ENCODE data around the gene ARID2. TPM values are rescaled to one million over a fixed set of nuclear protein-coding genes. Genes with fewer than 3 reads are reported as not detected.

ARID2 gene, protein sequence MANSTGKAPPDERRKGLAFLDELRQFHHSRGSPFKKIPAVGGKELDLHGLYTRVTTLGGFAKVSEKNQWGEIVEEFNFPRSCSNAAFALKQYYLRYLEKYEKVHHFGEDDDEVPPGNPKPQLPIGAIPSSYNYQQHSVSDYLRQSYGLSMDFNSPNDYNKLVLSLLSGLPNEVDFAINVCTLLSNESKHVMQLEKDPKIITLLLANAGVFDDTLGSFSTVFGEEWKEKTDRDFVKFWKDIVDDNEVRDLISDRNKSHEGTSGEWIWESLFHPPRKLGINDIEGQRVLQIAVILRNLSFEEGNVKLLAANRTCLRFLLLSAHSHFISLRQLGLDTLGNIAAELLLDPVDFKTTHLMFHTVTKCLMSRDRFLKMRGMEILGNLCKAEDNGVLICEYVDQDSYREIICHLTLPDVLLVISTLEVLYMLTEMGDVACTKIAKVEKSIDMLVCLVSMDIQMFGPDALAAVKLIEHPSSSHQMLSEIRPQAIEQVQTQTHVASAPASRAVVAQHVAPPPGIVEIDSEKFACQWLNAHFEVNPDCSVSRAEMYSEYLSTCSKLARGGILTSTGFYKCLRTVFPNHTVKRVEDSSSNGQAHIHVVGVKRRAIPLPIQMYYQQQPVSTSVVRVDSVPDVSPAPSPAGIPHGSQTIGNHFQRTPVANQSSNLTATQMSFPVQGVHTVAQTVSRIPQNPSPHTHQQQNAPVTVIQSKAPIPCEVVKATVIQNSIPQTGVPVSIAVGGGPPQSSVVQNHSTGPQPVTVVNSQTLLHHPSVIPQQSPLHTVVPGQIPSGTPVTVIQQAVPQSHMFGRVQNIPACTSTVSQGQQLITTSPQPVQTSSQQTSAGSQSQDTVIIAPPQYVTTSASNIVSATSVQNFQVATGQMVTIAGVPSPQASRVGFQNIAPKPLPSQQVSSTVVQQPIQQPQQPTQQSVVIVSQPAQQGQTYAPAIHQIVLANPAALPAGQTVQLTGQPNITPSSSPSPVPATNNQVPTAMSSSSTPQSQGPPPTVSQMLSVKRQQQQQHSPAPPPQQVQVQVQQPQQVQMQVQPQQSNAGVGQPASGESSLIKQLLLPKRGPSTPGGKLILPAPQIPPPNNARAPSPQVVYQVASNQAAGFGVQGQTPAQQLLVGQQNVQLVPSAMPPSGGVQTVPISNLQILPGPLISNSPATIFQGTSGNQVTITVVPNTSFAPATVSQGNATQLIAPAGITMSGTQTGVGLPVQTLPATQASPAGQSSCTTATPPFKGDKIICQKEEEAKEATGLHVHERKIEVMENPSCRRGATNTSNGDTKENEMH (N-terminal part only)
- 10 to 100 TPM; 10.5 to 25.0 (median 11.7) TPM for total RNA-seq

DNA sequence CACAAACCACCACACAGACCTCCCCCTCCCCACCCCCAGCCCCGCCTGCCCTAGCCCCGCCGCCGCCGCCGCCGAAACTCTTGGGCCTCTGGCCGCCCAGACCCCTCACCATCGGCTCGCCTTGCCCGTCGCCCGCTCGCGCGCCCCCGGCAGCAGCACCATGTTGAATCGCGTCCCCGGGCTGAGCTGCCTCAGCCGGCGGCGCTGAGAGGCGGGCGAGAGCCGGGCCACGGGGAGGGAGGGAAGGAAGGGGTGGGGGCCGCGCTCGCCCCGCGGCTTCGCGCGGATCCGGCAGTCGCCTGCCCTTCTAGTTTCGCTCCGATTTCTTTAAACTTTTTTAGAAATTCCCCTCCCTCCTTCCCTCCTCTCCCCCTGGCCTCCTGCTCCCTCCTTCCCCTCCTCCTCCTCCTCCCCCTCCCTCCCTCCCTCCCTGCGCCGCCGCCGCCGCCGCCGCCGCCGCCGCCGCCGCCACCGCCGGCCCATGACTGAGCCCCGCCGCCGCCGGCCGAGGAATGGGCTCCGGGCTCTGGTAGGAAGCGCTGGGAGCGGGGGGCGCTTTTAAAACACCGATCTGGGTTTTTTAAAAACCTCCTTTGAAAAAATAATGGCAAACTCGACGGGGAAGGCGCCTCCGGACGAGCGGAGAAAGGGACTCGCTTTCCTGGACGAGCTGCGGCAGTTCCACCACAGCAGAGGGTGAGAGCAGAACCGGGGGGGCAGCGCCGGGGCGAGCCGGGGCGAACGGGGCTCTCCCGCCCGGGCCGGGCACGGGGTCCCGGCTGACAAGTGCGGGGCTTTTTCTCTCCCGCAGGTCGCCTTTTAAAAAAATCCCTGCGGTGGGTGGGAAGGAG lies at the start of gene ARID2:
TSS of gene ARID2 (plus strand) at position 474 of the 851 bp plus-strand sequence. CDS start at position 605, 131 bp downstream.
- peak; percentile 37 to 42 for ATAC-seq
- Histone ChIP-seq H3K27me3 (no peaks in the 10 kb centered on the region), H3K27ac (peak within 1 kb of the TSS; percentile 98 to 100 (median 98)), H3K36me3 (no peaks in the 10 kb centered on the region), H3K9me3 (no peaks in the 10 kb centered on the region), H3K4me1 (peaks cover 46 to 47% of the 10 kb centered on the region in 2 donors), H3K4me3 (peak within 1 kb of the TSS; percentile 81 to 91 (median 84))
- in situ Hi-C loops (cut with MboI; ENCODE audit: low sequenced_read_pairs in 4 of 4) = loop anchor here in 2 of 4 donors (10.0 to 25.0 kb wide), 2 partner anchors 255 to 517 kb away; partner anchors contain the start of gene ANO6 (in 1 of the 2)
- peak; percentile 58 to 68 for DNase-seq
- intact Hi-C loops (cut with DNase I; ENCODE audit: low total_unique reads) = loop anchor here (2.0 to 5.0 kb wide), 6 partner anchors 45 to 653 kb away; partner anchors contain the start of genes ANO6 and SLC38A1
- TF ChIP-seq, protein P1, sequence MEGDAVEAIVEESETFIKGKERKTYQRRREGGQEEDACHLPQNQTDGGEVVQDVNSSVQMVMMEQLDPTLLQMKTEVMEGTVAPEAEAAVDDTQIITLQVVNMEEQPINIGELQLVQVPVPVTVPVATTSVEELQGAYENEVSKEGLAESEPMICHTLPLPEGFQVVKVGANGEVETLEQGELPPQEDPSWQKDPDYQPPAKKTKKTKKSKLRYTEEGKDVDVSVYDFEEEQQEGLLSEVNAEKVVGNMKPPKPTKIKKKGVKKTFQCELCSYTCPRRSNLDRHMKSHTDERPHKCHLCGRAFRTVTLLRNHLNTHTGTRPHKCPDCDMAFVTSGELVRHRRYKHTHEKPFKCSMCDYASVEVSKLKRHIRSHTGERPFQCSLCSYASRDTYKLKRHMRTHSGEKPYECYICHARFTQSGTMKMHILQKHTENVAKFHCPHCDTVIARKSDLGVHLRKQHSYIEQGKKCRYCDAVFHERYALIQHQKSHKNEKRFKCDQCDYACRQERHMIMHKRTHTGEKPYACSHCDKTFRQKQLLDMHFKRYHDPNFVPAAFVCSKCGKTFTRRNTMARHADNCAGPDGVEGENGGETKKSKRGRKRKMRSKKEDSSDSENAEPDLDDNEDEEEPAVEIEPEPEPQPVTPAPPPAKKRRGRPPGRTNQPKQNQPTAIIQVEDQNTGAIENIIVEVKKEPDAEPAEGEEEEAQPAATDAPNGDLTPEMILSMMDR (IDR thresholded peaks at IDR 0.05 in 4 of 5, conservative IDR thresholded peaks at IDR 0.05 in 1 of 5) = no peak
- peak in 1 of 2 donors; percentile 31 for TF ChIP-seq POLR2A (IDR thresholded peaks at IDR 0.05)

DNA sequence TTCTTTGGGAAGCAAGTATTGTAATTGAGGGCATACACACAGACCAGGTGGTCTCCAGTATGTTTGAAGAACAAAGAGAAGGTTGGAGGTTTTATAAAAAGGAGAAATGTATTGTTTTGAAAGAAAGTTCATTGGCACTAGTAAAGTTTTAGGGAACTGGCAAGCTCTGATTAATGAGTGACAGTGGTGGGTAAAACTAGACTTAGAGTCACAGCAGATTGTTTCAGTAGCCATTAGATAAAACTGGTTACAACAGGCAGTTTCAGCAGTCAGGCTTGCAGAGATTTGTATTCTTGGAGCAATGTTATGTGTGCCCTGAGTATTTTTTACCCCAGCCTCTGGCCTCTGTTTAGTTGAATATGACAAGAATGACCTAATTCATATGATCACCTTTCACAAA lies 49.1 kb upstream of the ARID2 start:
- no peak for DNase-seq
- Histone ChIP-seq H3K9me3 (no peaks in the 10 kb centered on the region), H3K4me1 (no peaks in the 10 kb centered on the region), H3K27me3 (no peaks in the 10 kb centered on the region), H3K36me3 (no peaks in the 10 kb centered on the region), H3K4me3 (no peak overlapping the region), H3K27ac (no peak overlapping the region)
- in situ Hi-C loops (cut with MboI; ENCODE audit: low sequenced_read_pairs in 4 of 4) (no loop called here), intact Hi-C loops (cut with DNase I; ENCODE audit: low total_unique reads) (no loop called here)
- TF ChIP-seq POLR2A (IDR thresholded peaks at IDR 0.05) = no peak
- TF ChIP-seq, protein P1 (IDR thresholded peaks at IDR 0.05 in 4 of 5, conservative IDR thresholded peaks at IDR 0.05 in 1 of 5) = no peak
- no peak for ATAC-seq

GRCh38 chr12:45681465-45681864 lies 48.0 kb upstream of the ARID2 start:
- no peaks in the 10 kb centered on the region for H3K36me3 ChIP-seq
- H3K27me3 ChIP-seq = no peaks in the 10 kb centered on the region
- no peak overlapping the region for H3K4me3 ChIP-seq
- ATAC-seq (no peak), DNase-seq (no peak)
- intact Hi-C loops (cut with DNase I; ENCODE audit: low total_unique reads) (no loop called here), in situ Hi-C loops (cut with MboI; ENCODE audit: low sequenced_read_pairs in 4 of 4) (no loop called here)
- no peaks in the 10 kb centered on the region for H3K4me1 ChIP-seq
- no peaks in the 10 kb centered on the region for H3K9me3 ChIP-seq
- no peak for TF ChIP-seq POLR2A (IDR thresholded peaks at IDR 0.05)
- TF ChIP-seq, protein P1 (IDR thresholded peaks at IDR 0.05 in 4 of 5, conservative IDR thresholded peaks at IDR 0.05 in 1 of 5) = no peak
- no peak overlapping the region for H3K27ac ChIP-seq

Data from gastrocnemius medialis (tissue), 4 donors.